CD14-positive monocyte (primary cell): Measurements from ENCODE around the gene TRAPPC4. TPM values are rescaled to one million over a fixed set of nuclear protein-coding genes. Genes with fewer than 3 reads are reported as not detected.
A peak's percentile ranks its signal among the peaks of the same experiment; 100 is the strongest.

Experiments
- DNase-seq, 3 donors: peaks; one replicate each; pipeline ENCODE4 v3.0.0-alpha.2; 2011 to 2022
- H2AFZ ChIP-seq: 2 replicates; pipeline ENCODE4 v1.6.0; 2012; ENCODE audit warnings: mild to moderate bottlenecking, low read depth, low read length, inconsistent platforms; ENCODE audit not compliant: insufficient read depth, poor library complexity, severe bottlenecking
- H3K27ac ChIP-seq, 2 donors: 1 replicate in 1 of 2; 2 replicates in 1 of 2; pipeline ENCODE4 v1.5.1; 2012 to 2013; ENCODE audit warnings: low read length in 2 of 2, control low read depth in 1 of 2, inconsistent platforms in 1 of 2, low read depth in 1 of 2, mild to moderate bottlenecking in 1 of 2
- H3K27me3 ChIP-seq, 2 donors: one replicate each; pipeline versions ENCODE4 v1.6.0 to v1.6.1; 2011 to 2013; ENCODE audit warnings: low read length in 2 of 2; ENCODE audit not compliant: control insufficient read depth in 2 of 2, insufficient read depth in 2 of 2
- H3K36me3 ChIP-seq, 2 donors: replicated peaks in 1 of 2; 1 replicate in 1 of 2; 2 replicates in 1 of 2; pipeline versions ENCODE4 v1.5.1 to v1.6.1; 2012 to 2013; ENCODE audit warnings: low read length in 2 of 2, control low read depth in 1 of 2, inconsistent platforms in 1 of 2, mild to moderate bottlenecking in 1 of 2; ENCODE audit not compliant: insufficient read depth in 2 of 2, control insufficient read depth in 1 of 2
- H3K4me1 ChIP-seq, 2 donors: 1 replicate in 1 of 2; 2 replicates in 1 of 2; pipeline versions ENCODE4 v1.5.1 to v1.6.1; 2012 to 2013; ENCODE audit warnings: low read length in 2 of 2, control low read depth in 1 of 2, inconsistent platforms in 1 of 2, mild to moderate bottlenecking in 1 of 2, moderate library complexity in 1 of 2; ENCODE audit not compliant: insufficient read depth in 2 of 2, control insufficient read depth in 1 of 2
- H3K4me2 ChIP-seq: replicated peaks from 2 replicates; pipeline ENCODE3; 2012; ENCODE audit warnings: low read length, moderate library complexity, mild to moderate bottlenecking; ENCODE audit not compliant: poor library complexity, severe bottlenecking; ENCODE audit errors: extremely low read depth
- H3K4me3 ChIP-seq, 3 experiments: fragments of 200-600 bp in 1 of 3; sonication (generic) in 1 of 3; replicated peaks in 1 of 3; 1 replicate in 2 of 3; 2 replicates in 1 of 3; pipeline ENCODE4 v1.5.1; 2011 to 2013; ENCODE audit warnings: low read length in 3 of 3, mild to moderate bottlenecking in 3 of 3, control low read depth in 2 of 3, low read depth in 2 of 3, inconsistent platforms in 1 of 3, moderate library complexity in 1 of 3
- H3K79me2 ChIP-seq: 2 replicates; pipeline ENCODE4 v1.6.0; 2012; ENCODE audit warnings: mild to moderate bottlenecking, control low read depth, inconsistent platforms, low read length, moderate library complexity; ENCODE audit not compliant: insufficient read depth
- H3K9ac ChIP-seq: 2 replicates; pipeline ENCODE4 v1.6.0; 2017; ENCODE audit warnings: low read length, mild to moderate bottlenecking; ENCODE audit not compliant: insufficient read depth, poor library complexity, severe bottlenecking
- H3K9me3 ChIP-seq, 2 donors: replicated peaks in 1 of 2; 1 replicate in 1 of 2; 2 replicates in 1 of 2; pipeline versions ENCODE4 v1.5.1 to v1.6.1; 2012 to 2013; ENCODE audit warnings: low read length in 2 of 2, control low read depth in 1 of 2; ENCODE audit not compliant: control insufficient read depth in 1 of 2, insufficient read depth in 1 of 2
- H4K20me1 ChIP-seq: 2 replicates; pipeline ENCODE4 v1.6.0; 2012; ENCODE audit warnings: mild to moderate bottlenecking, low read length, control low read depth, moderate library complexity; ENCODE audit not compliant: insufficient read depth
- H3K27ac Mint-ChIP-seq, 7 donors: one replicate each; pipeline ENCODE4 v1.8.0; 2020; ENCODE audit warnings: mild to moderate bottlenecking in 7 of 7, mixed read lengths in 7 of 7, moderate library complexity in 6 of 7, inconsistent platforms in 2 of 7
- H3K27me3 Mint-ChIP-seq, 3 donors: one replicate each; pipeline ENCODE4 v1.8.0; 2021 to 2022; ENCODE audit warnings: low read depth in 3 of 3, mild to moderate bottlenecking in 3 of 3, mixed read lengths in 3 of 3, moderate library complexity in 3 of 3, inconsistent platforms in 1 of 3
- H3K36me3 Mint-ChIP-seq, 2 donors: one replicate each; pipeline ENCODE4 v1.8.0; 2020; ENCODE audit warnings: mixed read lengths in 2 of 2, inconsistent platforms in 1 of 2, mild to moderate bottlenecking in 1 of 2
- H3K4me1 Mint-ChIP-seq: one replicate; pipeline ENCODE4 v1.8.0; 2020; ENCODE audit warnings: mild to moderate bottlenecking, mixed read lengths
- H3K4me3 Mint-ChIP-seq, 2 donors: one replicate each; pipeline ENCODE4 v1.8.0; 2020; ENCODE audit warnings: mild to moderate bottlenecking in 2 of 2, mixed read lengths in 2 of 2, moderate library complexity in 1 of 2
- H3K9me3 Mint-ChIP-seq, 7 donors: one replicate each; pipeline ENCODE4 v1.8.0; 2020 to 2022; ENCODE audit warnings: mixed read lengths in 7 of 7, mild to moderate bottlenecking in 6 of 7, moderate library complexity in 6 of 7, inconsistent platforms in 2 of 7
- CTCF ChIP-seq: fragments of 200-600 bp; IDR thresholded peaks from one replicate; pipeline ENCODE4 v1.8.0; 2022; ENCODE audit warnings: antibody characterized with exemption, mild to moderate bottlenecking
- WGBS: methylation state at CpG from one replicate; pipeline ENCODE4 v1.1.5; 2013; ENCODE audit warnings: missing lambda C conversion rate; ENCODE audit not compliant: insufficient coverage; 5-methylcytosine and 5-hydroxymethylcytosine counted together
- intact Hi-C, 2 donors: fragments of 100-400 bp; cut with micrococcal nuclease; formaldehyde crosslinking; loops; one replicate each; pipeline versions ENCODE4 v1.15.0 to v1.15.1; 2023
- polyA plus RNA-seq, 3 donors: library from polyadenylated mRNA; depleted of rRNA in 1 of 3; unstranded in 2 of 3; stranded (reverse) in 1 of 3; fragments of 300-500 nt in 2 of 3; fragments of >200 nt in 1 of 3; fragmentation: Illumina TruSeq in 2 of 3; gene quantifications; 1 replicate in 2 of 3; 2 replicates in 1 of 3; pipeline ENCODE4 v1.2.3, GENCODE V29; 2012 to 2021

The TRAPPC4 gene
- polyA plus RNA-seq, 3 donors: 46.9 to 54.5 (median 50.0) TPM

GRCh38 chr11:119052163-119052814 lies 33.7 kb downstream of the TRAPPC4 start:
- H3K9ac ChIP-seq: no peak overlapping the region
- no peak for DNase-seq
- peak overlapping the region in 2 of 7 donors; percentile 1 to 2 for H3K27ac Mint-ChIP-seq
- H3K4me2 ChIP-seq: no peak overlapping the region
- no peak overlapping the region for H3K4me3 ChIP-seq
- H3K36me3 ChIP-seq: peaks cover 68 to 83% of the 10 kb centered on the region in 2 donors
- H3K4me1 Mint-ChIP-seq: peaks cover 12% of the 10 kb centered on the region
- H3K79me2 ChIP-seq: peaks cover 20% of the 10 kb centered on the region
- H3K4me1 ChIP-seq: peaks cover 9 to 12% of the 10 kb centered on the region in 2 donors
- H3K36me3 Mint-ChIP-seq: peaks cover 82% of the 10 kb centered on the region in 2 donors
- no peaks in the 10 kb centered on the region for H3K9me3 ChIP-seq
- no peak overlapping the region for H3K4me3 Mint-ChIP-seq
- H3K27me3 ChIP-seq: no peaks in the 10 kb centered on the region
- H3K27ac ChIP-seq: no peak overlapping the region
- no peak overlapping the region for H2AFZ ChIP-seq
- TF ChIP-seq CTCF: no peak
- no peaks in the 10 kb centered on the region for H4K20me1 ChIP-seq
- no peaks in the 10 kb centered on the region for H3K9me3 Mint-ChIP-seq
- 95% methylated on average over 20 of the region's 23 CpGs for whole genome bisulfite sequencing
- H3K27me3 Mint-ChIP-seq: peaks cover 0 to 1% (median 0%) of the 10 kb centered on the region in 3 donors
- intact Hi-C loops: no loop called here

- Histone ChIP-seq H3K27ac (peak overlapping the region in 1 of 2 donors; percentile 36), H2AFZ (no peak overlapping the region), H3K36me3 (peaks cover 46 to 62% of the 10 kb centered on the region in 2 donors), H3K4me2 (no peak overlapping the region), H3K79me2 (peaks cover 23% of the 10 kb centered on the region), H4K20me1 (no peaks in the 10 kb centered on the region), H3K27me3 (no peaks in the 10 kb centered on the region), H3K4me1 (peaks cover 17 to 22% of the 10 kb centered on the region in 2 donors), H3K4me3 (no peak overlapping the region), H3K9ac (no peak overlapping the region), H3K9me3 (no peaks in the 10 kb centered on the region)
- intact Hi-C loops: no loop called here
- Mint-ChIP-seq H3K27ac (no peak overlapping the region), H3K27me3 (peaks cover 0 to 1% (median 0%) of the 10 kb centered on the region in 3 donors), H3K4me3 (no peak overlapping the region), H3K36me3 (peaks cover 61% of the 10 kb centered on the region in 2 donors), H3K9me3 (no peaks in the 10 kb centered on the region), H3K4me1 (peaks cover 21% of the 10 kb centered on the region)
- WGBS: 100% methylated on average over 7 of the region's 10 CpGs
- TF ChIP-seq CTCF: no peak
- no peak for DNase-seq
Observed at GRCh38 chr11:119054418-119054817, 35.9 kb downstream of the TRAPPC4 start.
